AG10803 (cell line): ENCODE results near the gene MYO1D.

ENCODE experiments used
- DNase-seq: peaks from one replicate; pipeline ENCODE4 v3.0.0; 2010; ENCODE audit warnings: low read depth
- H3K4me3 ChIP-seq: 2 replicates; pipeline ENCODE4 v1.5.1; 2011; ENCODE audit warnings: mild to moderate bottlenecking, low read length, control low read depth
- TF ChIP-seq, protein P1 (sequence below): conservative IDR thresholded peaks from 2 replicates; pipeline ENCODE4 v1.5.1; 2011; ENCODE audit warnings: mild to moderate bottlenecking, low read length, control low read depth, inconsistent platforms

MYO1D gene

DNA sequence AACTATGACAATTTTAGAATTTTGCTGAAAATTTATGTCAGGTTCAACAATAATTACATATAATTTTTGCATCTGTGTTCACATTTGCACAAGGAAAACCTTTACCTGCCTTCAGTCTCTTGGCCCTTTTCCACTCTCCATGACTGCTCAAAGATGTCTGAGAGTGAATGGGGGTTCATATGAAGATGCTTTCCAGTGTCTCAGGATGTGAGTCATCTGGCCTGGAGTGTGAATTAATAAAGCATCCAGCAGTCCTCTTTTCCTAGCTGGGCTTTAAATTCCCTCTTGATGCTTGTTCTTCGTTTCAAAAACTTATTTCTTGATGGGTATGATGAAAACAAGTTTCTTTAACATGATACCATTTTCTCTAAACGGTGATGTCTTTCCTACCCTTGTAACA, 290.3 kb downstream of the MYO1D start:
- DNase-seq: peak; percentile 32
- H3K4me3 ChIP-seq: no peak overlapping the region
- TF ChIP-seq, protein P1, sequence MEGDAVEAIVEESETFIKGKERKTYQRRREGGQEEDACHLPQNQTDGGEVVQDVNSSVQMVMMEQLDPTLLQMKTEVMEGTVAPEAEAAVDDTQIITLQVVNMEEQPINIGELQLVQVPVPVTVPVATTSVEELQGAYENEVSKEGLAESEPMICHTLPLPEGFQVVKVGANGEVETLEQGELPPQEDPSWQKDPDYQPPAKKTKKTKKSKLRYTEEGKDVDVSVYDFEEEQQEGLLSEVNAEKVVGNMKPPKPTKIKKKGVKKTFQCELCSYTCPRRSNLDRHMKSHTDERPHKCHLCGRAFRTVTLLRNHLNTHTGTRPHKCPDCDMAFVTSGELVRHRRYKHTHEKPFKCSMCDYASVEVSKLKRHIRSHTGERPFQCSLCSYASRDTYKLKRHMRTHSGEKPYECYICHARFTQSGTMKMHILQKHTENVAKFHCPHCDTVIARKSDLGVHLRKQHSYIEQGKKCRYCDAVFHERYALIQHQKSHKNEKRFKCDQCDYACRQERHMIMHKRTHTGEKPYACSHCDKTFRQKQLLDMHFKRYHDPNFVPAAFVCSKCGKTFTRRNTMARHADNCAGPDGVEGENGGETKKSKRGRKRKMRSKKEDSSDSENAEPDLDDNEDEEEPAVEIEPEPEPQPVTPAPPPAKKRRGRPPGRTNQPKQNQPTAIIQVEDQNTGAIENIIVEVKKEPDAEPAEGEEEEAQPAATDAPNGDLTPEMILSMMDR: no peak

DNA sequence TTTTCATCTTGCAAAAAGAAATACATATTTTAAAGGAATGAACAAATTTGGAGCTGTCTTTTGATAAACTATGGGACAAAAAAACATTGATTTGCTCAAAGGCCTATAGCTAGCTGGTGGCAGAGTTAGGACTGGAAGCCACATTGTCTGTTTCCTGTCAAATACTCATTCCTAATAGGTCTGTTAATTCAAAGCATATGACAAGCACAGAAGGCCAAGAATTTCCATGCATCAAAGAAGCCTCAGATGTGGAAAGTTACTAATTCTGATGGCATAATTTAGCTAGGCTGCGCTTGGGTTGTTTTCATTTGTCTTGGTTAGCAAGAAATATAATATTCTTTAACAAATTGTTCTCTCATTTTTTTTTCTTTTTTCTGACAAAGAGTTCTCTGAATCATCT, 292.1 kb downstream of the MYO1D start:
- TF ChIP-seq, protein P1: no peak
- DNase-seq: peak; percentile 74
- no peak overlapping the region for H3K4me3 ChIP-seq

DNA sequence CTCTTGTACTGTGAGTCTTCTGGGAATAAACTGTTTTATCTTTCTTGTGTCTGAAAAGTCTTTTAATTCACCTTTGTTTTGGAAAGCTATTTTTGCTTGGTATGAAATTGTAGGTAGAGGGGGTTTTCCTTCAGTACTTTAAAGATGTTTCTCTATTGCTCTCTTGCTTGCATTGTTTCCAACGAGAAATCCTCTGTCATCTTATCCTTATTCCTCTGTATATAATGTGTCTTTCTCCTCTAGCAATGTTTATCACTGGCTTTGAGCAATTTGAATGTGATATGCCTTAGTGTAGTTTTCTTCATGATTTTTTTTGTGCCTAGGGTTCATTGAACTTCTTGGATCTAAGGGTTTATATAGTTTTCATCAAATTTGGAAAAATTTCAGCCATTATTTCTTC, 293.9 kb downstream of the MYO1D start:
- no peak for DNase-seq
- TF ChIP-seq, protein P1: no peak
- no peak overlapping the region for H3K4me3 ChIP-seq

DNA sequence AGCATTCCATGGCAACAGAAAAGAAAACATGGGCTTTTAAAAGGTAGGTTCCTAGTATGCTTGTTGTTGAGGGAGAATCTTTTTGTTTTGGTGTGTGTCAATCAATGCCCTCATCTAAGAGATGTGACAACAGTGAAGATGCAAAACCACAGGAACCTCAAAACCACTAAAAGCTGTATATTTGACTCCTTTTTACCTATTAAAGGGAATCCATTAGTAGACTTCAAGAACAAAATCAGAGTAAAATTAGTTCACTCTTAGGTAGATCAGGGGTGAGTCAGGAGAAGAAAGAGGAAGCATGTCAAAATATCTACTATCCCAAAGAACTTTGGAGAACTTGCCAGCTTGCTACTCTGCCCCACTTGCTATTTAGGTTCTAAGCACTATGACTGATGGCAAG, 301.1 kb downstream of the MYO1D start:
- DNase-seq: no peak
- TF ChIP-seq, protein P1: no peak
- H3K4me3 ChIP-seq: no peak overlapping the region

DNA sequence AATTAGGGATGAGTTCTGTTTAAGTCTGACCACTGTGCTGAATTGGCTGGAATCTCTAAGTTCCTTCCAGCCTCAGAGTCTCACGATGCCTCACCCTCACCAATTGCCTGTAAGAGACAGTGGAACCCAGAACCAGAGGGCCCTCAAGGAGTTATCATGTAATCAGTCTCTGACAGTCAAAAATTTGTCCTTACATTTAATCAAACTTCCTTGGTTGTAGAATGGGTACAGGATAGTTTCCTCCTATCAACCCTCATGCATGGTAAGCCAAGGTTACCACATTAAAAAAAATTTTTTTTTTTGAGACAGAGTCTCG, 306.9 kb downstream of the MYO1D start:
- H3K4me3 ChIP-seq: no peak overlapping the region
- TF ChIP-seq, protein P1: no peak
- DNase-seq: no peak

DNA sequence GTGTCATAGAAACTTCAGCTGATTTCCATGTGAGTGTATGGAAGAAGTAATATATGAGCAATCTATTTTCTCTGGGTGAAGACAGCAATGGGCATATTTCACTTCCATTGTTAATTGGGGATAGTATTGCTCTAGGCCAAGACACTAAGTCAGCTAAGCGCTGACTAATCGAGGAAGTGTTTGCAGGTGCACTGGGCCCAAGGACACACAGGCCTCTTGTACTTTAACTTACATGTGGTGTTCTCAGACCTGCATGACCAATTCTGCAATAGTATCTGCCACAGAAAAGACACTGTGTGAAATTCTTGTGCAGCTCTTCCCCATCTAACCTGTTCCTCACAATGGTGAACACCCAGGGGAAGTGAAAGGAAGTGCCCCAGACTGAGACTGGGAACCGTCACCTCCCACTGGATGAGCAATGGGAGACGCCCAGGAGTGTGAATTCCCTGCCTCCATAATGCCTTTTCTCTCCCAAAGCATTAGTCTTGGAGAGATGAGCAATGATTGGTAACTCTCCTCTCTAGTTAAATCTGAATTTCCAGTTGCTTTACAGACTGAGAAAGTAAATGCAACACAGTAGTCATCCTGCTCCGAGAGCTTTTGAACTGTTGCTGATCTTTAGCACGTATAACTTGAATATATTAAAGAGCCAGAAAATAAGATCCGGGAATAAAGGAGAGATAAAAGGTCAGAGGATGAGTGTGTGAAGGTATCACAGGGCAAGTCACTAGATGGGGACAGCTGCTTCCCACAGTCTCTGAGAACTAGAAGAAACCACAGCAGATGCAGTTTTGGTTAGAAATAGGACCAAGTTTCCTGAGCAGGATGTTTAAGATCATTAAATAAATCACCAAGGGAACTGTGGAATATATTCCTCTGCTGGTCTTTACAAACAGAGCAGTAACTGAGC, 307.5 kb downstream of the MYO1D start:
- no peak overlapping the region for H3K4me3 ChIP-seq
- TF ChIP-seq, protein P1: no peak
- DNase-seq: peak; percentile 66

DNA sequence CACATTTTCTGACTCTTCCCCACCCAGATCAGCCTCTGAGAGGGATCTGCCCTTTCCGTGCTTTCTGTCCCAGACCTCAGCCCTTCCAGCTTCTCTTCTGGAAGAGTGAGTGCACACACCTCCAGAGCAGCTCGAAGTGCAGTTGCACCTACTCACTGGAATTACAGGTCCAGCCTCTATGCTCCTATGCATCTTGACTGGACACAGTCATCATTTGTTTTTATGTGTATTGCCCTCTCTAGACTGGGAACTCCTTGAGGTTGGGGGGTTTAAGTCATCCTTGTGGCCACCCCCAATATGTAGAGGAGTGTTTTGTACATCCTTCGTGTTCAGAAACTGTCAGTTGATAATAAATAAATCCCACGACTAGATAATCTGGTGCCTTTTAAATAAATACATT, 308.2 kb downstream of the MYO1D start:
- no peak overlapping the region for H3K4me3 ChIP-seq
- TF ChIP-seq, protein P1: no peak
- DNase-seq: no peak
